Panc1 (cell line): ENCODE measurements around the gene HAX1. TPM values are rescaled to one million over a fixed set of nuclear protein-coding genes. Genes with fewer than 3 reads are reported as not detected.
"Not testable (repeated sequence)": the region's sequence is repeated elsewhere in the genome, so short reads cannot be mapped to it uniquely, and the experiment has no call there.

Experiments
- ATAC-seq: fragments of 200-7000 bp; cut with Tn5 transposase; 2 replicates; pipeline ENCODE4 v1.9.1; 2020; ENCODE audit warnings: mild to moderate bottlenecking, moderate library complexity
- BruUV-seq: library from RNA; stranded (reverse); fragments of 400-500 nt; replicated peaks from 2 replicates; lab custom pipeline; 2021; lab: Mats Ljungman, UMichigan
- CTCF ChIA-PET: fragments of 300-600 bp; sonication (Branson Sonifier 250); formaldehyde crosslinking; loops from one replicate; lab custom pipeline; 2022; ENCODE audit warnings: antibody characterized with exemption; lab: Charles Lee
- POLR2A ChIA-PET: fragments of 300-600 bp; sonication (Branson Sonifier 250); formaldehyde crosslinking; loops from one replicate; lab custom pipeline; 2022; ENCODE audit warnings: antibody characterized with exemption; lab: Charles Lee
- DNase-seq: peaks from one replicate; pipeline ENCODE4 v3.0.0-alpha.2; 2010; ENCODE audit warnings: low read depth, low spot score
- H3K27ac ChIP-seq: 2 replicates; pipeline ENCODE4 v1.5.1; 2011; ENCODE audit warnings: mild to moderate bottlenecking, low read length, inconsistent platforms
- H3K27me3 ChIP-seq: fragments of 200-500 bp; sonication (Bioruptor generic); 2 replicates; pipeline ENCODE4 v1.6.0; 2014; ENCODE audit warnings: low read length, inconsistent platforms; ENCODE audit not compliant: control insufficient read depth, insufficient read depth
- H3K36me3 ChIP-seq: fragments of 200-500 bp; sonication (Bioruptor generic); 2 replicates; pipeline ENCODE4 v1.5.1; 2014; ENCODE audit warnings: inconsistent platforms, mild to moderate bottlenecking, low read length, moderate library complexity; ENCODE audit not compliant: control insufficient read depth, insufficient read depth
- H3K4me1 ChIP-seq: 2 replicates; pipeline ENCODE4 v1.5.1; 2011; ENCODE audit warnings: inconsistent platforms, mild to moderate bottlenecking, low read length, moderate library complexity; ENCODE audit not compliant: control insufficient read depth, insufficient read depth
- H3K4me3 ChIP-seq, 2 experiments: 2 replicates each; pipeline ENCODE4 v1.5.1; 2011 to 2012; ENCODE audit warnings: low read depth in 2 of 2, low read length in 2 of 2, mild to moderate bottlenecking in 2 of 2, inconsistent platforms in 1 of 2, moderate library complexity in 1 of 2
- H3K9me3 ChIP-seq: fragments of 200-500 bp; sonication (Bioruptor generic); 2 replicates; pipeline ENCODE4 v1.5.1; 2014; ENCODE audit warnings: low read depth, mild to moderate bottlenecking, inconsistent platforms, low read length, moderate library complexity; ENCODE audit not compliant: control insufficient read depth, insufficient read depth
- POLR2AphosphoS5 ChIP-seq: IDR thresholded peaks from 2 replicates; pipeline ENCODE4 v1.6.1; 2012; ENCODE audit warnings: mild to moderate bottlenecking, low read depth, low read length, moderate library complexity
- REST ChIP-seq, 2 experiments: IDR thresholded peaks; 2 replicates each; pipeline ENCODE4 v1.6.1; 2011 to 2012; ENCODE audit warnings: low read depth in 2 of 2, control low read depth in 1 of 2, low read length in 1 of 2, mild to moderate bottlenecking in 1 of 2, moderate library complexity in 1 of 2; ENCODE audit not compliant: insufficient read depth in 1 of 2
- in situ Hi-C: cut with HindIII; loops from 2 replicates; pipeline ENCODE4 v1.10.0; 2016; ENCODE audit warnings: low sequenced_read_pairs, low pct_unique_long_range_greater_than_20kb
- intact Hi-C: fragments of 100-400 bp; cut with micrococcal nuclease; formaldehyde crosslinking; loops from one replicate; pipeline ENCODE4 v1.10.0; 2022; ENCODE audit not compliant: unreplicated experiment
- total RNA-seq: library from RNA; stranded (reverse); gene quantifications from one replicate; pipeline ENCODE4 v1.2.1, GENCODE V29; 2021; ENCODE audit not compliant: unreplicated experiment

HAX1 gene
- total RNA-seq, 1 experiment from 2014 or later: 110 TPM

- ChIA-PET CTCF (no interaction called here), POLR2A (interaction anchor here (0.6 kb wide), 1 partner anchor 17 kb away, joined by 3 read pairs; no protein-coding TSS in a partner anchor)
- no TSS peak for BruUV-seq
- Histone ChIP-seq H3K4me1 (no peaks in the 10 kb centered on the region), H3K9me3 (no peaks in the 10 kb centered on the region), H3K27ac (no peak overlapping the region), H3K36me3 (no peaks in the 10 kb centered on the region), H3K4me3 (no peak overlapping the region), H3K27me3 (no peaks in the 10 kb centered on the region)
- DNase-seq (no peak), ATAC-seq (no peak)
- in situ Hi-C loops (no loop called here), intact Hi-C loops (no loop called here)
- TF ChIP-seq POLR2AphosphoS5 (no peak), REST (IDR thresholded peaks at IDR 0.05; ENCODE audit: insufficient read depth in 1 of 2, low read depth in 2 of 2, low read length in 1 of 2) (no peak)
Measured at GRCh38 chr1:154306151-154306550, 33.7 kb downstream of the HAX1 start.

- H3K4me1 ChIP-seq, ATAC-seq, DNase-seq, H3K27me3 ChIP-seq, H3K9me3 ChIP-seq, H3K36me3 ChIP-seq, intact Hi-C loops, BruUV-seq, POLR2A ChIA-PET, in situ Hi-C loops, CTCF ChIA-PET, H3K27ac ChIP-seq, H3K4me3 ChIP-seq: not testable (repeated sequence)
Measured at GRCh38 chr1:154307670-154308270, 35.3 kb downstream of the HAX1 start.

GRCh38 chr1:154309136-154309535, 36.7 kb downstream of the HAX1 start:
- H3K4me1 ChIP-seq, intact Hi-C loops, in situ Hi-C loops, H3K27ac ChIP-seq, H3K36me3 ChIP-seq, CTCF ChIA-PET, H3K4me3 ChIP-seq, POLR2A ChIA-PET, H3K27me3 ChIP-seq, H3K9me3 ChIP-seq, DNase-seq, BruUV-seq, ATAC-seq: not testable (repeated sequence)

- POLR2A ChIA-PET, BruUV-seq, H3K27me3 ChIP-seq, ATAC-seq, CTCF ChIA-PET, in situ Hi-C loops, intact Hi-C loops, H3K9me3 ChIP-seq, H3K4me3 ChIP-seq, H3K4me1 ChIP-seq, H3K36me3 ChIP-seq, DNase-seq, H3K27ac ChIP-seq: not testable (repeated sequence)
Measured at GRCh38 chr1:154312229-154313065, 40.0 kb downstream of the HAX1 start.
